HG03342 (cell line): Measurements from ENCODE around the gene TFB1M.
"Not testable (repeated sequence)": the region's sequence is repeated elsewhere in the genome, so short reads cannot be mapped to it uniquely, and the experiment has no call there.

Experiments
- ATAC-seq: cut with Tn5 transposase; IDR thresholded peaks from one replicate; pipeline ENCODE4 v1.9.1; 2021; ENCODE audit warnings: mild to moderate bottlenecking, moderate library complexity; ENCODE audit not compliant: unreplicated experiment

TFB1M gene

DNA sequence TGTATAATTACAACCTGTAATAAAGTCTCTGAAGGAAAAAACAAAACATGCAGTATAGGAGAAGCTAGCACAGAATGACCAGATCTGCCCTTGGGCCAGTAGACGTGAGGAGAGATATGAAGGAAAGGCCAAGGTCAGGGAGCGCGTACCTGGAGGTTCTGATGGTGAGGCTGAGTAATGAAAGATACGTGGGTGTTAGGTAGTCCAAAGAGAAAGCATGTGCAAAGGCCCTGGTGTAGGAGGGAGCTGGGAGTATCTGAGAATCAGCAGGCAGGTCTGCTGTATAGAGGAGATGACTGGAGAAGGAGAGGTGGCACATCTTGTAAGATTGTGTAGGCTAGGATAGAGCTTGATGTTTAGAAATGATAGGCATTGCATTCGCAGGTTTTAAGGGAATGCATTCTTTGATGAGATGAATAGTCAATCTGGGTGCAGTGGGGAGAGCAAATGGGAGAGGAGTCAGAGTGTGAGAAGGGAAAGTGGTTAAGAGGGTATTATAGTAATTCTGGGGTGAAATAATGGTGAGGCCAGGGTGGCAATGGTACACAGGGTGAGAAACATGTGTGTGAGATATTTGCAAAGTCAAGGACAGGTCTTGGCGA, 15.9 kb upstream of the TFB1M start:
- ATAC-seq, result no peak

DNA sequence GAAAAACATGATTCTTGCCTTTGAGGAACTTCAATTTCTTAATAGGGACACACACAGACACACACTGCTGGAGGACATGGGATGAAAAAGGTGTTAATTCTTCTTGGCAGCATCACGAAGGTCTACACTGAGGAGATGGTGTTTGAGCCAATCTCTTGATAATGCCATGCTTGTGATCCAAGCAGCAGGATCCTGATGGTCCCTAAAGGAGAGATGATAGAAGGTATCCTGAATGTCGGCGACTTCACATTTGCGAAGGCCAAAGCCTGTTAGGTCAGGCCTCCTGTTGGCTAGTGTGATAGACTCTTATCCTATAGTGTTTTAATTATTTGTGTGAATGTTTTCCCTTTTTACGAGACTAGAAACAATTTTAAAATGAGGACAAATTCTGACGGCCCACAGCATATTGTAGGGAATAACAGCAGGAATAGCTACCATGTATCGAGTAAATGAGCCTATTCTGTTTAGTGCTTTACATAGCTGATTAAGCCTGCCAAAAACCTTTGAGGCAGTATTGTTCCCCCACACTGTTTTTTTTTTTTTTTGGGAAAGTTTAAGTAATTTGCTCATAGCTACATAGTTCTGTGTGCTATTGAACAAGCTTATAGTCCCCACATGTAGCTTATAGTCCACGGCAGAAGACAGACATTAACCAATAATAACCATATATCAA, 15.3 kb upstream of the TFB1M start:
- no peak for ATAC-seq

DNA sequence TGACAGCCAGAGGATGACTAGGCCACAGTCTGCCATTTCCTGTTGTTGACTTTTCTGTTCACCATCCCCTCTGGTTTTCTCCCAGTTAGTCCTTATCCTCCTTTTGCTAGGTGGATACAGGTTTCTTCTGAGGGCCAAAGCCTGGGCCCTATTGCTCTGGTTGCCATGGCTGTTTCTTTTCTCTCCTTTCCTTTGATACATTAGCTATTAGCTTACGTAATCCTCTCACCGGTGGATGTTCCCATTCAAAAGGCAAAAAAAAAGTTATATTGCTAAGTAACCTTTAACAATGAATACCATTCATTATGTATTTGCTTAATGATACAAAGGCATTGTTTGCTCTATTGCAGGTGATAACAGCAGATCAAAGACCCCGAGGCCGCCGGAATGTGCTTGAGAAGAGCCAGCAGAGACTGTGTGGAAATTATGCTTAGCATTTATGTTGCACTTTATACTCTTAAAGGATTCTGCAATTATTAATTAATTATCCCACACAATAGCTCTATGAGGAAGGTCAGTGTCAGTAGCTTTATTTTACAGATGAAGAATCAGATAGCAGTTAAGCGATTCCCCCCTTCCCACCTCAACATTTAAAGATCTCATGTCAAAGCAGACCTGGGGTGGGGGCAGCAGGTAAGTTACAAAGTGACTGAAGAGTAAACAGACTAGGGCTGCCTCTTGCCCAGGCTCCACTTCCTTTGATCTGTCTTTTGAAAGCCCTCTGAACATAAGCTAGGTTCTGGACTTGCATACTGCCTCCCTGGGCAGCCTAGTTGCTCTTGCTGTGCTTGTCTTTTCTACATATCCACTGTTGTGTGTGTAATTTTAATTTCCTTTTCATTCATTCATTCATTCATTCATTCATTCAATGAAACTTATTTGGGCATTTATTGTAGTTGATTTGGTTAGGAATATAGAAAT, 14.5 kb upstream of the TFB1M start:
- ATAC-seq, result no peak

DNA sequence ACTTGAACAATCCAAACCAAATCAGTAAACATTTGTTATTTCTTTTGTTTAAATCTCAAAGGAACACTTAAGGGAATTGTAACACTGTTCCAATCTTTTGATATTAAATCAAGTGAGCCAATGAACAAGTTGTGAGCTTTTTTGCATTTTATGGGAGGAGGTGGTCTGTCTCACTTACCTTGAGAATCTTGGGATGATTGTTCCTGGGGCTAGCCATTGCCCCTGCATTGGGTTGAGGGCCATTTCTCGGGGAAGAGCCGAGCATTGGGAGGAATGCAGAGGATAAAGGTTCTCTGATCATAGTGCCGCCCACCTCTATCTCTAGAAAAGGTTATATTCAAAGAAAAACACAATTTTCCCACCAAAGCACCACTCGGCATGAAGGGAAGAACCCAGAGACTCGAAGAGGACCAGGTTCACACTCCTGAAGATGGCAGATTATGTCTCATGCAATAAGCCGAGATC, 13.8 kb upstream of the TFB1M start:
- ATAC-seq, result no peak

DNA sequence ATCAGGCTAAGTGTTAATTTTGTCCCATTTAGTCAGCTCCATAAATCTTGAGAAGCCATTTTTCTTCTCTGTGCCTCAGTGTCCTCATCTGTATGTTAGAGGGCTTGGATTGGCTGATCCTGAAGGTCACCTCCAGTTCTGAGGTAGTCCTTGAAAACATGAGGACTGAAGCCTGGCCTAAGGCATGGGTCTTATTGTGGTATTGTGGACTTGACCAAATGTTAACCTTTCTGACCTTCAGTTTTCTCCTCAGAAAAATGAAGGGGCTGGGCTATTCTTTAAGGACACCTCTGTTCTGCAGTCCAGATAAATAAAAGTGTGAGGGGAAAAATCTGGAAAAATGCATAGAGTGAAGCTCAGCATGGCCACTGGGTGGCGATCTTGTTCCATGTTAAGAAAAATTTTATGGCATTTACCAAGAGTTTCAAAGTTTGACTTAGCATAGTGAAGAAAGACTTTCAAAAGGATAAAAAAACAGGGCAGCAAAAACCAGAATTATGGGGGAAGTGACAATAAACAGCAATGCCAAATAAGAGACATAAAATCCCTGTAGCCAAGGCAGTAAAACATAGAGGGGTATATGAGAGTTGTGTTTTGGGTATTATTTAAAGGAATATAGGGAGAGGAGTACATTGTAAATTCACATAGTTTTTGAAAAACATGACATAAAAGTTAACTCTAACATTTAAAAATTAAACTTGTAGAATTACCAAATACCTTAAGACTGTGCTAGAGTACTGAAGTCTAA, 13.2 kb upstream of the TFB1M start:
- peak; percentile 70 for ATAC-seq

DNA sequence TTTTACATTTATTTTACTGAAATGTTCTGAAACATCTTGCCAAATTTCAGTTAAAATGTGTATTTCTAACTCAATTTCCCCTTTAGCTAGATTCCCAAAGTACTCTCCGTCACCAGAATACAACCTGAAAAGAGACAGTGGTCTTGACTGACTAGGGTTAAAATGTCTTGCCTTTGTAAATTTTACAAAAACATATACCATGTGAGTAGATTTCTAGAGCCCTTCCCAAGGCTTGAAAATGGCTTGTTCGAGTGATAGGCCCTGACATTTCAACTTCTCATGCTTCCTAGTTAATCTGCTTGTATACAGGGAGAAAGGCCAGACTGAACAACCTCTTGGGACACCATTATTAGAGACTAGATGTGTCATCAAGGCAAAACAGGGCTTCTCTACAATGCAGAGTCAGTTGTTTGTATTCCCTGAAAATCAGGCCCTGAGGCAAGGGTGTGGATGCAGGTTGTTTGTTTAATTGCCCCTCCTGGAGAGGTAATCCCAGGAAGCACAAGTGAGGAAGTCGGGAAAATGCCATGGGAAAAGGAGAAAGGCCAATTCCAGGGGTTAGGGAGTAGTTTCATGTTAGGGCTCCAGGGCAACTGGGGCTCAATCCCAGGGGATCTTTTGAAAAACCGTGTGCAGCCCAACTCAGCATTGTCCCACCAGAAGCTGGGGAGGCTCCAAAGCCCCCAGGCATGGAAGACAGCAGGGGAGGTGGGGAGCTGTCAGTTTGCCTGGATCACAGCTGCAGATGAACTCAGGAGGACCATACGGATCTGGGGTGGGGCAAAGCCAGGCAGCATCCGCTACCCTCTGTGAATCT, 11.6 kb upstream of the TFB1M start:
- ATAC-seq, result no peak

DNA sequence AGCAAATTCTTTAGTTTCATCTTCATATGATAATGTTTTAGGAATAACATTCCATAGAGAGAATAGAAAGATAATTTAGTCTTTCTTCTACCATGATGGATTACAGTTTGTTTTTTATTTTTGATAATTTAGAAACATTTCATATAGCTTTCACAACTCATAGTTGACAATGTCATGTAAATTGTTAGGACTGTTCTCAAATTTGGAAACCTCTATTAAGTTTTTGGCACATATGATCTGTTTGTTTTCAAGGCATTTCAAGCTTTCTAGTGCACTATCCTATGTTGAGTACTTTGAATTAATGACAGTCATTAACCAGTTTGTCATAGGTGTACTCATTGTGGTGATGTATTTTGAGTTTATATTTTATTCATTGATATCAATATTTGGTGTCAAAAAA, 10.7 kb upstream of the TFB1M start:
- ATAC-seq, result no peak

DNA sequence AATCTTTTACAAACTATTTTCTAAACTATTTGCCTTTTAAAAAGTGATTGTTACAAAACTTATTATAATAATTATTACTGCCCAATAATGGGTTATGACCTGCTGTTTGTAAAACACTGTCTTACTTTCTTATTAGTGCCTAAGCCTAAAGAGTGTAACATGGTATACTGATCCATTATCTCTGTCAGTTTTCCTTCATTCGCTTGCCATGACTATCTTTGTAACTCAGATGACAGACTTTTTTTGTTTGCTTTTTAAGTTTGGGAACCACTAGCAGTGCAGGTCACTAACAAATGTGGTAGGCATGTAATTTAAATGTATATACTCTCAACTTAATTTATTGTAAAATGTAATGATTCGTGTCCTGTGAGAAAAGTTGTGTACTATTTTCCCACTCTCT, 9.9 kb upstream of the TFB1M start:
- ATAC-seq, result no peak

DNA sequence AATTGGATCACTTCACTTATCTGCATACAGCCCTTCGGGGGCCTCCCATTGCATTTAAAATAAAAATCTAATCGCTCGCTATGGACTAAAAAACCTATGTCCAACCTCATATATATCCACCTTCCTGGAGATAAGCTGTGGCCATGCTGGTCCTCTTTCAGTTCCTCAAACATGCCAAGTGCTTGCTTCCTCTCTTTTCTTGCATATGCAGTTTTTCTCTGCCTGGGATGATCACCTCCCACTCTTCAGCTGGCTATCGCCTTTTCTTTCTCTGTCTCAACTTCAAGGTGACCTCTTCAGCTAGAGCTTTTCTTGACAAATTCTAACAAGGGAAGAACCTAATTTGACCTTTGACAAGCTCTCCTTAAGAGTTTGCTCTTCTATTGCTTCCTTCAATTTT, 5.6 kb upstream of the TFB1M start:
- peak; percentile 47 for ATAC-seq

DNA sequence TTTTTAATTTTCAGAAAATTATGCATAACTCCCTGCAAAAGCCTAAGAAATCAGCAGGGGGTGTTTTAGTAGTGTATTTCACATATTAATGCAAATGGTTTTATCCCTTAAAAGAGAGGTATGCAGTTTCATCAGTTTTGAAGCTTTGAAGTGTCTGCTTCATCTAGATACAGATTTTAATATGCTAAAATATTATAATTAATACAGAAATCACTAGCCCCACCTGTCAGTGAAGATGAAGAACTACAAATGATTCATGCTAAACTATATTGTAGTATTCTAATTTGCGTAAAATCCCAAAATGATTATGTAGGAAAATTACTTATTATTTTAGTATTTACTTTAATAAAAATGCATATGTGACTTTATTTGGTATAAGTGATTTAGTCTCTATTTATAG, 2.9 kb upstream of the TFB1M start:
- no peak for ATAC-seq

DNA sequence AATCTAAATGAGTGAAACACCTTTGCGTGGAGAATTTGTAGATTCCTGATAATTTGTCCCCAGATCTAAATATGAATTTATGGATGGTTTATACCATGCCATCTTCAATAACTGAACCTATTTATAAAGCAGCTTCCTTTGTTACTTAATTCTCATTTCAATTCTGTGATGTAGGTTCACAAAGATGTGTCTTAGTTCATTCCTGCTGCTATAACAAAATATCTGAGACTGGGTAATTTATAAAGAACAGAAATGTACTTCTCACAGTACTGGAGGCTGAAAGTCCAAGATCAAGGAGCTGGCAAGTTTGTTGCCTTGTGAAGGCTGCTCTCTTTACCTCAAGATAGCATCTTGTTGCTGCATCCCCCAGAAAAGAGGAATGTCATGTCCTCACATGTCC, 2.1 kb upstream of the TFB1M start:
- no peak for ATAC-seq

DNA sequence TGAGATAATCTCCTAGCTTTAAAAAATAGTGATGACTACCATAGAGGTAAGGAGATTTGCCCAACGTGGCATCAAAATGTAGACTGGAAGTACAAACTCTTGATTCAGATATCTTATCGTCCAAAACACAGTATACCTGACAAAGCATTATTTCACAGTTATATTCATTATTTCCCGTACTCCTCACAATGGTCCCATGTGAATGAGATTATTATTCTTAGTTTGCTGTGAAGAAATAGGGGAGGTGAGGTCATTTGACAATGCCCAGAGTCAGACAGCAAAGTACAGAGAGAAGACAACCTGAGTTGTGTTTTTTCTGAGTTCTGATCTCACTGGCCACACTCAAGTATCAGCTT, 1.2 kb upstream of the TFB1M start:
- ATAC-seq, result no peak

DNA sequence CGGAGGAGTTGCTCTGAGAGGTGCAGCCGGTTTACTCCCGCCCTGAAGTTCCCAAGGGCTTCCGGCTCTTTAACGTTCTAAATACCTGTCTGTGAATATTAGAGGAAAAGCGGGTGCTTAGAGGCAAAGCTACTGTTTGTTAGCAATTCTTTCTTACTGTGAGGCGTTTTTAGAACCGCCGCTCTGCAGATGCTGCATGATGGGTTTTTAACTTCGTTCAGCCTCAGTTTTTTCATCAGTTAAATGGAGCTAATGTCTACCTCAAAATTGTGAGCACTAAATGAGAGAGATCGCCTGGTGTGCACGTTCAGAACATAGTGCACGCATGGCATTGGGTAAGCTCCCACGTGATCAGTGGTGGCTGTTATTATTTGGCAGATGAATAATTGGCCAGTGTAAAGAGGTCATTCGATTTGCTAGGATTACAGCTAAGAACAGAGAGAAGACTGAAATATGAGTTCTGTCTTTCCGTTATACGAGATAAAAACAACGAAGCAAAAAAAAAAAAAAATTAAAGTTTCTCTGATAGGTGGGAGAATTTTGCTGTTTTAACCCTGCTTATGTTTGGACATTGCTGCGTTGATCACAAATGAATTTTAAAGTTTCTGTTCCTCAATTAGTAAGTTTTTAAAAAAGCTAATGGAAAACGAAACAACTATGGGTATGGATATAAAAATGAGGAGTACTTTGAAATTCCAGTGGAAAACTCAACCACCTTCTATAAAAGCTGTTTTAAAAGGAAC, 660 bp upstream of the TFB1M start:
- ATAC-seq, result peak; percentile 55

DNA sequence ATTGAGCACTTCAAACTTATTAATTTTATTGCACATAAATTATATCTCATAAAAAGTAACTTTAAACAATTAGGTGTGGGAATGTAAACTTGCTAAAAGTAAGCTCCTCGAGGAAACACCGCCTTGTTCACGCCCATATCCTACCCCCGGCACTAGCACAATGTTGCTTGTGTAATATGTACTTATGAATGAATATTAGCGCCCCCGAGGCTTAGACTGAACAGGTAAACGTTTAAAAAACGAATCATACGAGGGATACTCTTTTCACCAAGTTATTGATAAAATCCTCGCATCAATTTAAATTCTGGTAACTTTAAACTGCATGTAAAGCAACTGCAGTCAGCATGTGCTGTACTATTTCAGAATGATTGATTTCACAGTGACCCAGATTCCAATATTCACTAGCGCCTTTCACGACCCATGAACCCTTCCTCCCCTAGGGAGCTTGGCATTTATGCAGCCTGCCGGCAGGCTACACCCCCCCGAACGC, 637 bp downstream of the TFB1M start:
- ATAC-seq, result peak; percentile 11

DNA sequence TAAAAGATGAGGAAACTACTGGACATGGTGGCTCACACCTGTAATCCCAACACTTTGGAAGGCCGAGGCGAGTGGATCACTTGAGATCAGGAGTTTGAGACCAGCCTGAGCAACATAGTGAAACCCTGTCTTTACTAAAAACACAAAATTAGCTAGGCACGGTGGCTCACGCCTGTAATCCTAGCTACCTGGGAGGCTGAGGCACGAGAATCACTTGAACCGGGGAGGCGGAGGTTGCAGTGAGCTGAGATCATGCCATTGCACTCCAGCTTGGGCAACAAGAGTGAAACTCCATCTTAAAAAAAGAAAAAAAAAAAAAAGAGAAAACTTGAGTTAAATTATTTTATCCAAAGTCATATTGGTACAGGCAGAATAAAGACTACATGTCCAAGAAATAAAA, 1.3 kb downstream of the TFB1M start:
- not testable (repeated sequence) for ATAC-seq

DNA sequence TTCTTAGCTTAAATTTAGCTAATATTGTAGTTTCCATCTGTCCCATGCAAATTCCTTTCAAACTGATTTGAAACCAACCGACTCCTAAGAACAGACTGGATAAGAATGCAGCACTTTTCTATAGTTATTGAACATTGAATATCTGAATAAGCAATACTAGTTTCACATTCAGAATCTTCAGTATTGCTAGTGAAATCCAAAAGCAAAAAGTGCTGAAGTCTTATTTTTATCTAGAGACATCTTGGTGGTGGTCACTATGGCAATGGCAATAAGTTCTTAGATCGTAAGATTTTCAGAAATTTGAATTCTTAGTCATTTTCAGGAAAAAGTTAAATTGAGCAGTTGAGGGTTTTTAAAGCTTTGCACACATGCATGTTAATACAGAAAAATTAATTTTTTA, 2.7 kb downstream of the TFB1M start:
- ATAC-seq, result no peak

DNA sequence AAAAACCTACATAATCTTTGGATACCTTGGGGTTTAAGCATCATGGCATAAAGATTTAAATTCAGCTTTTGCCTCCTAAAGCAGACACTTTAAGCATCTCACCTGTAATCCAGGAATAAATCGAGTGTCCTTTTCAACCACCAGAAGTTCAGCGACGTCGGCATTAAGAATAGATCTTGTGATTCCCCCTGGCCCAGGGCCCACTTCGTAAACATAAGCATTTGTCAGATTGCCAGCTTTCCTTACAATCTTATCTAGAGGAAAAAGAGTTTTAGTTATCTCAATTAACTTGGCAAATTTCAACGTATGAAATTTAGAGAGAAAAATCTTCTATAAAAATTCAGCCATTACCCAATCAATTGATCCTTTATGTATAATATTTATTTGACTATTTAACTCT, 3.2 kb downstream of the TFB1M start:
- no peak for ATAC-seq

DNA sequence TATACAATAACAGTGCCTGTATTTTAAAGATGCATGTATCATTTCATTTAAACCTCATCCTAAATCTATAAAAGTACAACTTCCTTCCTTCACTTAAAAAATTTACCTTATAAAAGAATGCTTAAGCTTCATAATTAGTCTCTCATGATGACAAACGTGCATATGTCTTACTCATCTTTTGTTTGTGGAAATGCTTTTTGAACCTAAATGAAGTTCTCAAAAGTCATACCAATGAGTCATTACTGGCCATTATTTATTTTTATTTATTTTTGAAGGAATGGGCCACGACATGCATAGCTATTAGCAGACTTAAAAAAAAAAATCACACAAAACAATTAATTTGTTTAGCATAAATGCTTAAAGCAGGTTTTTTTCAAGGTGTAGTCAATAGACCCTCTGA, 3.7 kb downstream of the TFB1M start:
- ATAC-seq, result no peak

DNA sequence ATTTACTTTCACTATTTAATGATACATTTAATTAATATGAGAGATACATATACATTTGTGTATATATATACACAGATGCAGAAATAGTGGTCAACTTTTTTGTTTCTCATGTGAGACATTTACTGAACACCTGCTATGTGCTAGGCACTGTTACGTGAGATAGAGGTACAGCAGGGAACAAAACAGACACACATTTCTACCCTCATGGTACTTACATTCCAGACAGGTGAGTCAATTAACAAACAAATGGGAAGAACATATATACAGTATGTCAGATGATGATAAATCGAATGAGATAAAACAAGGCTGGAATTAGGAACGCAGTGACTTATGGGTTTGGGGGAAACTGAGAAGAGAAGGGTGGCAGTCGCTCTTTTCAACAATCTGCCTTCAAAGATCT, 5.1 kb downstream of the TFB1M start:
- ATAC-seq, result no peak

DNA sequence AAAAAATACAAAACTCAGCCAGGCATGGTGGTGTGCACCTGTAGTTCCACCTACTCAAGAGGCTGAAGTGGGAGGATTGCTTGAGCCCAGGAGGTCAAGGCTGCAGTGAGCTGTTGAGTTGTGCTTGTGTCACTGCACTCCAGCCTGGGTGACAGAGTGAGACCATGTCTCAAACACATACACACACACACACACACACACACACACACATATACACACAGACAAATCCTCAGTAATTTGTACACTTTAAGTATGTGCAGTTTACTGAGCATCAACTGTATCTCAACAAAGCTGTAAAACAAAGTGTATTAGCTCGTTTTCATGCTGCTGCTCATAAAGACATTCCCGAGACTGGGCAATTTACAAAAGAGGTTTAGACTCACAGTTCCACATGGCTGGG, 7.3 kb downstream of the TFB1M start:
- no peak for ATAC-seq
